WTC11 (cell line): Measurements from ENCODE around the gene LAMC1.

Source experiments
- JUN ChIP-seq: sonication (generic); formaldehyde crosslinking; IDR thresholded peaks from 2 replicates; pipeline ENCODE4 v1.8.0; 2023; ENCODE audit warnings: mild to moderate bottlenecking, missing genetic modification reagents
- NR3C1 ChIP-seq: sonication (generic); formaldehyde crosslinking; conservative IDR thresholded peaks from 2 replicates; pipeline ENCODE4 v1.8.1; 2023; ENCODE audit warnings: low read depth, mild to moderate bottlenecking, missing genetic modification reagents
- ZBTB21 ChIP-seq: sonication (generic); formaldehyde crosslinking; IDR thresholded peaks from 2 replicates; pipeline ENCODE4 v1.8.1; 2023; ENCODE audit warnings: mild to moderate bottlenecking, missing genetic modification reagents, borderline replicate concordance
- TF ChIP-seq, protein P1 (sequence below): fragments of 200-600 bp; IDR thresholded peaks from 2 replicates; pipeline ENCODE4 v1.8.0; 2022; ENCODE audit warnings: antibody characterized with exemption
- TF ChIP-seq, protein P2 (sequence below): sonication (generic); formaldehyde crosslinking; IDR thresholded peaks from 2 replicates; pipeline ENCODE4 v1.8.0; 2022; ENCODE audit warnings: mild to moderate bottlenecking, missing genetic modification reagents

DNA sequence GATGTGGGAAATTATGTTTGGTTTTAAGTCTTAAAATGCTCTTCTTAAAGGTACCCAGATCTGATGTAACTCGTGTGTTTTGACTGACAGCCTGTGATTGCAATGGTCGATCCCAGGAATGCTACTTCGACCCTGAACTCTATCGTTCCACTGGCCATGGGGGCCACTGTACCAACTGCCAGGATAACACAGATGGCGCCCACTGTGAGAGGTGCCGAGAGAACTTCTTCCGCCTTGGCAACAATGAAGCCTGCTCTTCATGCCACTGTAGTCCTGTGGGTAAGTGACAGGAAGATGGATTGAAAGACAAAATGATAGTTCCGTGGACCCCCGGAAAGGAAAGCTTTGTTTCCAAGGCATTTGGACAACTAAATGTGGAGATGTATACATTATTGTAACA lies 91.2 kb downstream of the LAMC1 start:
- TF ChIP-seq JUN (no peak), NR3C1 (CRISPR knock-in tag) (no peak), ZBTB21 (CRISPR knock-in tag) (no peak)
- TF ChIP-seq, protein P1, sequence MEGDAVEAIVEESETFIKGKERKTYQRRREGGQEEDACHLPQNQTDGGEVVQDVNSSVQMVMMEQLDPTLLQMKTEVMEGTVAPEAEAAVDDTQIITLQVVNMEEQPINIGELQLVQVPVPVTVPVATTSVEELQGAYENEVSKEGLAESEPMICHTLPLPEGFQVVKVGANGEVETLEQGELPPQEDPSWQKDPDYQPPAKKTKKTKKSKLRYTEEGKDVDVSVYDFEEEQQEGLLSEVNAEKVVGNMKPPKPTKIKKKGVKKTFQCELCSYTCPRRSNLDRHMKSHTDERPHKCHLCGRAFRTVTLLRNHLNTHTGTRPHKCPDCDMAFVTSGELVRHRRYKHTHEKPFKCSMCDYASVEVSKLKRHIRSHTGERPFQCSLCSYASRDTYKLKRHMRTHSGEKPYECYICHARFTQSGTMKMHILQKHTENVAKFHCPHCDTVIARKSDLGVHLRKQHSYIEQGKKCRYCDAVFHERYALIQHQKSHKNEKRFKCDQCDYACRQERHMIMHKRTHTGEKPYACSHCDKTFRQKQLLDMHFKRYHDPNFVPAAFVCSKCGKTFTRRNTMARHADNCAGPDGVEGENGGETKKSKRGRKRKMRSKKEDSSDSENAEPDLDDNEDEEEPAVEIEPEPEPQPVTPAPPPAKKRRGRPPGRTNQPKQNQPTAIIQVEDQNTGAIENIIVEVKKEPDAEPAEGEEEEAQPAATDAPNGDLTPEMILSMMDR, result no peak
- TF ChIP-seq, protein P2, sequence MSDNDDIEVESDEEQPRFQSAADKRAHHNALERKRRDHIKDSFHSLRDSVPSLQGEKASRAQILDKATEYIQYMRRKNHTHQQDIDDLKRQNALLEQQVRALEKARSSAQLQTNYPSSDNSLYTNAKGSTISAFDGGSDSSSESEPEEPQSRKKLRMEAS (CRISPR knock-in tag), result no peak
